Stimulated activated memory B cell treated with anti-CD40 and anti-IgM and Interleukin-4, amounts not matched to agents 10 μg/mL and 1 μg/mL and 100 μg/mL, for 72 hours (primary cell): ENCODE data around the gene PATE3.

Experiments
- ATAC-seq: fragments of 150-1000 bp; cut with Tn5 transposase; 2 replicates; pipeline ENCODE4 v1.10.0; 2021
- H3K27ac Mint-ChIP-seq: one replicate; pipeline ENCODE4 v1.8.0; 2022; ENCODE audit warnings: mild to moderate bottlenecking, mixed read lengths
- H3K27me3 Mint-ChIP-seq: one replicate; pipeline ENCODE4 v1.8.0; 2022; ENCODE audit warnings: mixed read lengths
- H3K36me3 Mint-ChIP-seq: one replicate; pipeline ENCODE4 v1.8.0; 2022; ENCODE audit warnings: mixed read lengths
- H3K4me1 Mint-ChIP-seq: one replicate; pipeline ENCODE4 v1.8.0; 2022; ENCODE audit warnings: mixed read lengths
- H3K4me3 Mint-ChIP-seq: one replicate; pipeline ENCODE4 v1.8.0; 2022; ENCODE audit warnings: mild to moderate bottlenecking, moderate library complexity, mixed read lengths
- H3K9me3 Mint-ChIP-seq: one replicate; pipeline ENCODE4 v1.8.0; 2022; ENCODE audit warnings: mixed read lengths

Gene PATE3

GRCh38 chr11:125790825-125791224, 2.9 kb downstream of the PATE3 start:
- no peak for ATAC-seq
- Mint-ChIP-seq H3K4me3 (no peak overlapping the region), H3K4me1 (no peaks in the 10 kb centered on the region), H3K9me3 (peaks cover 22% of the 10 kb centered on the region), H3K27me3 (no peaks in the 10 kb centered on the region), H3K27ac (no peak overlapping the region), H3K36me3 (no peaks in the 10 kb centered on the region)

DNA sequence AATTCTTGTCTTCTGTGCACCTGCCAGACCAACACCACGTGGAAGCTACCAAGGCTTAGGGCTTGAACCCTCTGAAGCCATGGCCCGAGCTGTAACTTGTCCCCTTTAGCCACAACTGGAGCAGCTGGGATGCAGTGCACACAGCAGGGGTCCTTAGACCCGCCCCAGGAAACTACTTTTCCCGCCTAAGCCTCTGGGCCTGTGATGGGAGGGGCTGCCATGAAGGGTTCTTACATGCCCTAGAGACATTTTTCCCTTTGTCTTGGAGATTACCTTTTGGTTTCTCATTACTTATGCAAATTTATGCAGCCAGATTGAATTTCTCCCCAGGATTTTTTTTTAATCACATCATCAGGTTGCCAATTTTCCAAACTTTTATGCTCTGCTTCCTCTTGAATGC, 9.7 kb downstream of the PATE3 start:
- peaks cover 6% of the 10 kb centered on the region for H3K36me3 Mint-ChIP-seq
- H3K4me1 Mint-ChIP-seq, result no peaks in the 10 kb centered on the region
- H3K4me3 Mint-ChIP-seq, result no peak overlapping the region
- no peak for ATAC-seq
- no peak overlapping the region for H3K27ac Mint-ChIP-seq
- no peaks in the 10 kb centered on the region for H3K27me3 Mint-ChIP-seq
- peaks cover 42% of the 10 kb centered on the region for H3K9me3 Mint-ChIP-seq

GRCh38 chr11:125799808-125800207, 11.9 kb downstream of the PATE3 start:
- Mint-ChIP-seq H3K36me3 (peaks cover 6% of the 10 kb centered on the region), H3K4me3 (no peak overlapping the region), H3K27ac (no peak overlapping the region), H3K9me3 (peaks cover 38% of the 10 kb centered on the region), H3K4me1 (no peaks in the 10 kb centered on the region), H3K27me3 (no peaks in the 10 kb centered on the region)
- no peak for ATAC-seq

DNA sequence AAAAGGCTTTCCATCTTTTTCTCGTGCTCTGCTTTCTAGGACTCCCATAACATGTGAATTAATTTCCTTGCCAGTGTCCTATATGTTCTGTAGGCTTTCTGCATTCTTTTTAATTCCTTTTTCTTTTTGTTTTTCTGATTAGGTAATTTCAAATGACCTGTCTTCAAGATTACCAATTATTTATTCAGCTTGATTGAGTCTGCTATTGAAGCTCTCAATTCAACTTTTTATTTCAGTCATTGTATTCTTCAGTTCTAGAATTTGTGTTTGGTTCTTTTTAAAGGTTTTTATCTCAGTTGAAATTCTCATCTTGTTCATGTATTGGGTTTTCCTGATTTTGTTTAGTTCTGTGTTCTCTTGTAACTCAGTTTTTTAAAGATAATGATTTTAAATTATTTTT, 14.5 kb downstream of the PATE3 start:
- no peak for ATAC-seq
- Mint-ChIP-seq H3K4me3 (no peak overlapping the region), H3K36me3 (peaks cover 6% of the 10 kb centered on the region), H3K27ac (no peak overlapping the region), H3K9me3 (peaks cover 26% of the 10 kb centered on the region), H3K27me3 (no peaks in the 10 kb centered on the region), H3K4me1 (no peaks in the 10 kb centered on the region)

DNA sequence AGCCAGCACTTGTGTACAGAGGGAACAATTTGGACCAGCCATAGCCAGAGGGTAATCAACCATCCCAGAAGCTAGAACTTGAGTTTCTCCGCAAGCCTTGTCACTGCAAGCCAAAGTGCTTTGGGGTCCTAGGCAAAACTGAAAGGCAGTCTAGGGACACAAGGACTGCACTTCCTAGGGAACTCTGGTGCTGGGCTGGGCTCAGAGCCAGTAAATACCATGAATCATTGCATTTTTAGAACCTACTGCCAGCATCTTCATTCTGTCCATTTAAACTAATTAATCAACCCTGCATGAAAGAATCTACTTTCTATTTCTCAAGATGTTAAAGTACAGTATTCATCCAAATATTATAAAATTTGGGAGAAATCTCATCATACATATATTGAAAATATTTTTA, 20.0 kb downstream of the PATE3 start:
- H3K4me3 Mint-ChIP-seq, result no peak overlapping the region
- H3K36me3 Mint-ChIP-seq, result no peaks in the 10 kb centered on the region
- H3K27ac Mint-ChIP-seq, result no peak overlapping the region
- no peaks in the 10 kb centered on the region for H3K27me3 Mint-ChIP-seq
- no peaks in the 10 kb centered on the region for H3K4me1 Mint-ChIP-seq
- peaks cover 9% of the 10 kb centered on the region for H3K9me3 Mint-ChIP-seq
- no peak for ATAC-seq

GRCh38 chr11:125833016-125833415, 45.1 kb downstream of the PATE3 start, which contains the start of gene PATE4:
TSS of gene PATE4 (plus strand) at chr11:125833316. CDS start at chr11:125833360, 44 bp downstream.
- no peak for ATAC-seq
- Mint-ChIP-seq H3K27me3 (peaks cover 23% of the 10 kb centered on the region), H3K4me3 (no peak within 1 kb of the TSS), H3K27ac (no peak within 1 kb of the TSS), H3K36me3 (no peaks in the 10 kb centered on the region), H3K4me1 (no peaks in the 10 kb centered on the region), H3K9me3 (peaks cover 15% of the 10 kb centered on the region)

DNA sequence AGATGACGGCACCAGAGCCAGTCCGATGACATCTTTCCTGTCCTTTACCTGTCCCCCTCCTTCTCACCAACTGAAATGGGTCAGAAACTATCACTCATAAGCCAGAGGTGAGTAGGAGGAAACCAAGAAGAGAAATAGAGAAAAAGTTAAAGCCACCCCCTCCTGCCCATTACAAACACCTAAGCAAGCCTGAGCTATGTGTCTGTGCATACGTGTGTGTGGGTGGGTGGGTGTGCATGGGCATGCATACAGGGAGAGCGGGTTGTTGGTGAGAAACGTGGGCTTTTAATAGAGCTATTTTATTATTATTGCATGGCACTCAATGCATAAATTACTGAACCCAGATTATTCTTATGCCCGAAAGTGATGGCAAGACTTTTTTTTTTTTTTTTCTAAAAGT, 47.8 kb downstream of the PATE3 start:
- no peak for ATAC-seq
- Mint-ChIP-seq H3K4me1 (no peaks in the 10 kb centered on the region), H3K27me3 (peaks cover 21% of the 10 kb centered on the region), H3K36me3 (no peaks in the 10 kb centered on the region), H3K27ac (no peak overlapping the region), H3K9me3 (peaks cover 11% of the 10 kb centered on the region), H3K4me3 (no peak overlapping the region)
